WTC11 (cell line): ENCODE measurements around the gene ZNF585A.

Experiments used
- ATF1 ChIP-seq: sonication (generic); formaldehyde crosslinking; IDR thresholded peaks from 2 replicates; pipeline ENCODE4 v1.8.1; 2023; ENCODE audit warnings: mild to moderate bottlenecking, moderate library complexity, missing genetic modification reagents
- ATF6 ChIP-seq: sonication (generic); formaldehyde crosslinking; IDR thresholded peaks from 2 replicates; pipeline ENCODE4 v1.8.1; 2023; ENCODE audit warnings: mild to moderate bottlenecking, missing genetic modification reagents
- CTCF ChIP-seq: fragments of 200-600 bp; IDR thresholded peaks from 2 replicates; pipeline ENCODE4 v1.8.0; 2022; ENCODE audit warnings: antibody characterized with exemption
- HMGXB4 ChIP-seq: sonication (generic); formaldehyde crosslinking; IDR thresholded peaks from 2 replicates; pipeline ENCODE4 v1.8.1; 2023; ENCODE audit warnings: mild to moderate bottlenecking, moderate library complexity, missing genetic modification reagents
- MLX ChIP-seq: sonication (generic); formaldehyde crosslinking; IDR thresholded peaks from 2 replicates; pipeline ENCODE4 v1.8.1; 2023; ENCODE audit warnings: mild to moderate bottlenecking, missing genetic modification reagents, moderate library complexity
- NFYB ChIP-seq: sonication (generic); formaldehyde crosslinking; conservative IDR thresholded peaks from 2 replicates; pipeline ENCODE4 v1.8.0; 2022; ENCODE audit warnings: low read depth, missing genetic modification reagents
- SP1 ChIP-seq: sonication (generic); formaldehyde crosslinking; conservative IDR thresholded peaks from 2 replicates; pipeline ENCODE4 v1.8.1; 2022; ENCODE audit warnings: missing genetic modification reagents
- USF2 ChIP-seq: sonication (generic); formaldehyde crosslinking; IDR thresholded peaks from 2 replicates; pipeline ENCODE4 v1.8.1; 2023; ENCODE audit warnings: mild to moderate bottlenecking, missing genetic modification reagents, moderate library complexity
- ZNF423 ChIP-seq: fragments of 250-450 bp; sonication (Bioruptor Pico); IDR thresholded peaks from 2 replicates; pipeline ENCODE4 v2.1.2; 2022; ENCODE audit warnings: mild to moderate bottlenecking, moderate library complexity
- ZNF671 ChIP-seq: fragments of 250-450 bp; sonication (Bioruptor Pico); IDR thresholded peaks from 2 replicates; pipeline ENCODE4 v1.8.0; 2021; ENCODE audit warnings: mild to moderate bottlenecking

GRCh38 chr19:37165635-37166034, 6.9 kb downstream of the ZNF585A start:
- no peak for TF ChIP-seq ZNF423 (CRISPR knock-in tag)
- TF ChIP-seq USF2 (CRISPR knock-in tag): no peak
- TF ChIP-seq NFYB (CRISPR knock-in tag): no peak
- TF ChIP-seq ZNF671 (CRISPR knock-in tag): no peak
- TF ChIP-seq MLX: no peak
- TF ChIP-seq SP1 (CRISPR knock-in tag): no peak
- TF ChIP-seq CTCF: no peak
- no peak for TF ChIP-seq ATF6 (CRISPR knock-in tag)
- TF ChIP-seq HMGXB4: no peak
- no peak for TF ChIP-seq ATF1 (CRISPR knock-in tag)
